Tibial nerve (tissue), 3 donors: Measurements from ENCODE around the gene RELN.

ENCODE experiments used
- CTCF ChIP-seq, 5 experiments: fragments of 200-600 bp in 3 of 5; fragments of 450-650 bp in 2 of 5; sonication (generic) in 3 of 5; IDR thresholded peaks; one replicate each; pipeline ENCODE4 v1.5.1; 2016 to 2019; ENCODE audit warnings: antibody characterized with exemption in 5 of 5, mild to moderate bottlenecking in 3 of 5, moderate library complexity in 2 of 5
- POLR2A ChIP-seq, 2 donors: fragments of 450-650 bp; IDR thresholded peaks; one replicate each; pipeline ENCODE4 v1.6.1; 2017; ENCODE audit warnings: antibody characterized with exemption in 2 of 2, mild to moderate bottlenecking in 2 of 2, moderate library complexity in 2 of 2

DNA sequence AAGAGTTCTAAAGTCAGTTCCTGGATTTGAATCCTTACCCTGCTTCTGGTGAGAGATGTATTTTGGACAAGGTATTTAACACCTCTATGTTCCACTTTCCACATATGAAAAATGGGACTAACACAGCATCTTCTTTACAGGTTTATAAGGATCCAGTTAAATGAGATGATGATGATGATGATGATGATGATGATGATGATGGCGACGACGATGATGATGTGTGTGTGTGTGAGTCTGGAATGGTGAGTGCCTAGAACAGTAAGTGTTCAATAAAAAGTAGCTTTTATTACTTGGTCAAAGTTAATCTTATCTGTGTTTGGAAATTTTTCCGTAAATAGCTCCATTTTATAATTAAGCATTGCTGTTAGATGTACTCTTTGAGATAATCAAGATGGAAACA lies 295.2 kb downstream of the RELN start:
- no peak for TF ChIP-seq CTCF (IDR thresholded peaks at IDR 0.05)
- TF ChIP-seq POLR2A (IDR thresholded peaks at IDR 0.05) = no peak
